ENCODE measurements around the gene SFTPB.

The SFTPB gene

DNA sequence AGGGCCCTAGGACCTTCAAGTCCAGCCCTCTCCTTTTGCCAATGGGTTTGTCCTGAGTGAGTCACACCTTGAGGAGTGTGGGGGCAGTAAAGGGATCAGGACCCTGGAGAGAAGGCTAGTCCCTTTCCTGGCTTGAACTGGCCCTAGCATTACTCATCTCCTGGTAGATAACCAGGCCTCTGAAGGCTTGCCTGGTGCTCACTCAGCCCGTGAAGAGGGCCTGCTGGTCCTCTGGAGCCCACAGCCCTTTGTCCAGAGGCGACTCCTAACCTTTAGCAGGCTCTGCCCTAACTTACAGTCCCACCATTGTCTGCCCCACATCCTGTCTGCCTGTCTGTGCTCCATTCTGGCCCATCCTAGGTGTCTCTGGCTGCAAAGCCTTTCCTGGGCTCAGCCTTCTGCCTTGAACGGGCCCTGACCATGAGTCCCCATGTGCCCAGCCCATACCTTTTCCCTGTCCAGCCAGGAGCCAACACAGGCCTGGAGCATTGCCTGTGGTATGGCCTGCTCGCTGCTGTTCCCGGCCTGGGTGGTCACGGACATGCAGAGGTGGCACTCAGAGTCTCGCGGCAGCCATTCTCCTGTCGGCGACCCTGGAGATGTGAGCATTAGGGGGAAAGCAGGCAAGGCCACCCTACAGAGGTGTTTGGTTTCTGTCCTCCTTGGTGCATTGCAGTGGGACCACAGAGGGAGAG is 5.0 kb downstream of the SFTPB start:
- H3K4me3 ChIP-seq (ENCODE audit: low read depth, low read length), result no peak overlapping the region
- CTCF ChIA-PET, result interaction anchor here (0.6 kb wide), 2 partner anchors 25 to 66 kb away, joined by 3 read pairs; no protein-coding TSS in a partner anchor
- no peak overlapping the region for H3K27ac ChIP-seq (ENCODE audit: extremely low read depth, low read depth, low read length)
- H3K36me3 ChIP-seq (ENCODE audit: control insufficient read depth in 2 of 2, insufficient read depth in 1 of 2, low read length in 2 of 2), result no peaks in the 10 kb centered on the region
- no peaks in the 10 kb centered on the region for H3K9me3 ChIP-seq (ENCODE audit: control insufficient read depth, insufficient read depth, low read depth, low read length)
- POLR2A ChIA-PET, result no interaction called here
- TF ChIP-seq ZNF521 (tag by site-specific recombination; IDR thresholded peaks at IDR 0.05) (no peak), ZSCAN16 (tag by site-specific recombination; IDR thresholded peaks at IDR 0.05) (no peak)
- TF ChIP-seq, protein P1, sequence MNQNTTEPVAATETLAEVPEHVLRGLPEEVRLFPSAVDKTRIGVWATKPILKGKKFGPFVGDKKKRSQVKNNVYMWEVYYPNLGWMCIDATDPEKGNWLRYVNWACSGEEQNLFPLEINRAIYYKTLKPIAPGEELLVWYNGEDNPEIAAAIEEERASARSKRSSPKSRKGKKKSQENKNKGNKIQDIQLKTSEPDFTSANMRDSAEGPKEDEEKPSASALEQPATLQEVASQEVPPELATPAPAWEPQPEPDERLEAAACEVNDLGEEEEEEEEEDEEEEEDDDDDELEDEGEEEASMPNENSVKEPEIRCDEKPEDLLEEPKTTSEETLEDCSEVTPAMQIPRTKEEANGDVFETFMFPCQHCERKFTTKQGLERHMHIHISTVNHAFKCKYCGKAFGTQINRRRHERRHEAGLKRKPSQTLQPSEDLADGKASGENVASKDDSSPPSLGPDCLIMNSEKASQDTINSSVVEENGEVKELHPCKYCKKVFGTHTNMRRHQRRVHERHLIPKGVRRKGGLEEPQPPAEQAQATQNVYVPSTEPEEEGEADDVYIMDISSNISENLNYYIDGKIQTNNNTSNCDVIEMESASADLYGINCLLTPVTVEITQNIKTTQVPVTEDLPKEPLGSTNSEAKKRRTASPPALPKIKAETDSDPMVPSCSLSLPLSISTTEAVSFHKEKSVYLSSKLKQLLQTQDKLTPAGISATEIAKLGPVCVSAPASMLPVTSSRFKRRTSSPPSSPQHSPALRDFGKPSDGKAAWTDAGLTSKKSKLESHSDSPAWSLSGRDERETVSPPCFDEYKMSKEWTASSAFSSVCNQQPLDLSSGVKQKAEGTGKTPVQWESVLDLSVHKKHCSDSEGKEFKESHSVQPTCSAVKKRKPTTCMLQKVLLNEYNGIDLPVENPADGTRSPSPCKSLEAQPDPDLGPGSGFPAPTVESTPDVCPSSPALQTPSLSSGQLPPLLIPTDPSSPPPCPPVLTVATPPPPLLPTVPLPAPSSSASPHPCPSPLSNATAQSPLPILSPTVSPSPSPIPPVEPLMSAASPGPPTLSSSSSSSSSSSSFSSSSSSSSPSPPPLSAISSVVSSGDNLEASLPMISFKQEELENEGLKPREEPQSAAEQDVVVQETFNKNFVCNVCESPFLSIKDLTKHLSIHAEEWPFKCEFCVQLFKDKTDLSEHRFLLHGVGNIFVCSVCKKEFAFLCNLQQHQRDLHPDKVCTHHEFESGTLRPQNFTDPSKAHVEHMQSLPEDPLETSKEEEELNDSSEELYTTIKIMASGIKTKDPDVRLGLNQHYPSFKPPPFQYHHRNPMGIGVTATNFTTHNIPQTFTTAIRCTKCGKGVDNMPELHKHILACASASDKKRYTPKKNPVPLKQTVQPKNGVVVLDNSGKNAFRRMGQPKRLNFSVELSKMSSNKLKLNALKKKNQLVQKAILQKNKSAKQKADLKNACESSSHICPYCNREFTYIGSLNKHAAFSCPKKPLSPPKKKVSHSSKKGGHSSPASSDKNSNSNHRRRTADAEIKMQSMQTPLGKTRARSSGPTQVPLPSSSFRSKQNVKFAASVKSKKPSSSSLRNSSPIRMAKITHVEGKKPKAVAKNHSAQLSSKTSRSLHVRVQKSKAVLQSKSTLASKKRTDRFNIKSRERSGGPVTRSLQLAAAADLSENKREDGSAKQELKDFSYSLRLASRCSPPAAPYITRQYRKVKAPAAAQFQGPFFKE (tag by site-specific recombination; IDR thresholded peaks at IDR 0.05; ENCODE audit: borderline replicate concordance), result no peak
- TF ChIP-seq, protein P2, sequence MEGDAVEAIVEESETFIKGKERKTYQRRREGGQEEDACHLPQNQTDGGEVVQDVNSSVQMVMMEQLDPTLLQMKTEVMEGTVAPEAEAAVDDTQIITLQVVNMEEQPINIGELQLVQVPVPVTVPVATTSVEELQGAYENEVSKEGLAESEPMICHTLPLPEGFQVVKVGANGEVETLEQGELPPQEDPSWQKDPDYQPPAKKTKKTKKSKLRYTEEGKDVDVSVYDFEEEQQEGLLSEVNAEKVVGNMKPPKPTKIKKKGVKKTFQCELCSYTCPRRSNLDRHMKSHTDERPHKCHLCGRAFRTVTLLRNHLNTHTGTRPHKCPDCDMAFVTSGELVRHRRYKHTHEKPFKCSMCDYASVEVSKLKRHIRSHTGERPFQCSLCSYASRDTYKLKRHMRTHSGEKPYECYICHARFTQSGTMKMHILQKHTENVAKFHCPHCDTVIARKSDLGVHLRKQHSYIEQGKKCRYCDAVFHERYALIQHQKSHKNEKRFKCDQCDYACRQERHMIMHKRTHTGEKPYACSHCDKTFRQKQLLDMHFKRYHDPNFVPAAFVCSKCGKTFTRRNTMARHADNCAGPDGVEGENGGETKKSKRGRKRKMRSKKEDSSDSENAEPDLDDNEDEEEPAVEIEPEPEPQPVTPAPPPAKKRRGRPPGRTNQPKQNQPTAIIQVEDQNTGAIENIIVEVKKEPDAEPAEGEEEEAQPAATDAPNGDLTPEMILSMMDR (tag by site-specific recombination; IDR thresholded peaks at IDR 0.05), result no peak
- TF ChIP-seq, protein P3, sequence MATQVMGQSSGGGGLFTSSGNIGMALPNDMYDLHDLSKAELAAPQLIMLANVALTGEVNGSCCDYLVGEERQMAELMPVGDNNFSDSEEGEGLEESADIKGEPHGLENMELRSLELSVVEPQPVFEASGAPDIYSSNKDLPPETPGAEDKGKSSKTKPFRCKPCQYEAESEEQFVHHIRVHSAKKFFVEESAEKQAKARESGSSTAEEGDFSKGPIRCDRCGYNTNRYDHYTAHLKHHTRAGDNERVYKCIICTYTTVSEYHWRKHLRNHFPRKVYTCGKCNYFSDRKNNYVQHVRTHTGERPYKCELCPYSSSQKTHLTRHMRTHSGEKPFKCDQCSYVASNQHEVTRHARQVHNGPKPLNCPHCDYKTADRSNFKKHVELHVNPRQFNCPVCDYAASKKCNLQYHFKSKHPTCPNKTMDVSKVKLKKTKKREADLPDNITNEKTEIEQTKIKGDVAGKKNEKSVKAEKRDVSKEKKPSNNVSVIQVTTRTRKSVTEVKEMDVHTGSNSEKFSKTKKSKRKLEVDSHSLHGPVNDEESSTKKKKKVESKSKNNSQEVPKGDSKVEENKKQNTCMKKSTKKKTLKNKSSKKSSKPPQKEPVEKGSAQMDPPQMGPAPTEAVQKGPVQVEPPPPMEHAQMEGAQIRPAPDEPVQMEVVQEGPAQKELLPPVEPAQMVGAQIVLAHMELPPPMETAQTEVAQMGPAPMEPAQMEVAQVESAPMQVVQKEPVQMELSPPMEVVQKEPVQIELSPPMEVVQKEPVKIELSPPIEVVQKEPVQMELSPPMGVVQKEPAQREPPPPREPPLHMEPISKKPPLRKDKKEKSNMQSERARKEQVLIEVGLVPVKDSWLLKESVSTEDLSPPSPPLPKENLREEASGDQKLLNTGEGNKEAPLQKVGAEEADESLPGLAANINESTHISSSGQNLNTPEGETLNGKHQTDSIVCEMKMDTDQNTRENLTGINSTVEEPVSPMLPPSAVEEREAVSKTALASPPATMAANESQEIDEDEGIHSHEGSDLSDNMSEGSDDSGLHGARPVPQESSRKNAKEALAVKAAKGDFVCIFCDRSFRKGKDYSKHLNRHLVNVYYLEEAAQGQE (tag by site-specific recombination; IDR thresholded peaks at IDR 0.05), result peak; percentile 83
- no peaks in the 10 kb centered on the region for H3K4me1 ChIP-seq (ENCODE audit: control insufficient read depth, insufficient read depth, low read length)

DNA sequence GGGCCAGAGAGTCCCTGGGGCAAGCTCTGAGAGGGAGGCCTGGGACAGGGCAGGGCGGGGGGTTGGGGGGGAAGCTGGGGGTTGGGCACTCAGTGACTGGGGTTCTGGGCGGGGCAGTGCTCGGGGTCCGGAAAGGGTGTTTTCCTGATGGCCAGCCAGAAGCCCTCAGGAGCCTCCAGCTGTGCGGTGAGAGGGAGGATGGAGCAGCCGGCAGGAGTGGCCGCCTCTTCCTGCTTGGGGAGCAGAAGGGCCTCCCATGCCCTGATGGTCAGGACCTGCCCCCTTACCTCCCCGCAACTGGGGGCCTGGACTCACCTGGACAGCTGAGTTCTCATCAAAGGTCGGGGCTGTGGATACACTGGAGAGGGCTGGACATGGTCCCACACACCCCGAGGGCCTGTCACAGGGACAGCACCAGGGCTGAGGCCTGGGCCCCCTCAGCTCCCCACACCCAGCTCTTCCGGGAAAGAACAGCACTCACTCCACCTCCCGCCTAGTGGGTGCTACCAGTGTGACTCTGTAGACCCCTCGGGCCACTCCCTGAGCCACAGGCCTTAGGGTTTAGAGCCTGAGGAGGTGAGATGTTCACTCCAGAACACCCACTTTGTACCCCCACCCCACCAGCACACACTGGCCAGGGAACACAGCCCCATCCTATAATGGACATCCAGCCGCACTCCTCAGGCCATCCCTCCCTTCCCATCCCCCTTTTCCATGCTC is 6.7 kb downstream of the SFTPB start:
- no peaks in the 10 kb centered on the region for H3K9me3 ChIP-seq (ENCODE audit: control insufficient read depth, insufficient read depth, low read depth, low read length)
- H3K27ac ChIP-seq (ENCODE audit: extremely low read depth, low read depth, low read length), result no peak overlapping the region
- POLR2A ChIA-PET, result no interaction called here
- no peaks in the 10 kb centered on the region for H3K4me1 ChIP-seq (ENCODE audit: control insufficient read depth, insufficient read depth, low read length)
- no peak overlapping the region for H3K4me3 ChIP-seq (ENCODE audit: low read depth, low read length)
- CTCF ChIA-PET, result no interaction called here
- no peaks in the 10 kb centered on the region; a peak in 1 of 3 replicates for H3K36me3 ChIP-seq (ENCODE audit: control insufficient read depth in 2 of 2, insufficient read depth in 1 of 2, low read length in 2 of 2)
- no peak for TF ChIP-seq ZNF146 (tag by site-specific recombination; IDR thresholded peaks at IDR 0.05)
- no peak for TF ChIP-seq ZFP3 (tag by site-specific recombination; IDR thresholded peaks at IDR 0.05; ENCODE audit: low read depth)
- TF ChIP-seq, protein P4, sequence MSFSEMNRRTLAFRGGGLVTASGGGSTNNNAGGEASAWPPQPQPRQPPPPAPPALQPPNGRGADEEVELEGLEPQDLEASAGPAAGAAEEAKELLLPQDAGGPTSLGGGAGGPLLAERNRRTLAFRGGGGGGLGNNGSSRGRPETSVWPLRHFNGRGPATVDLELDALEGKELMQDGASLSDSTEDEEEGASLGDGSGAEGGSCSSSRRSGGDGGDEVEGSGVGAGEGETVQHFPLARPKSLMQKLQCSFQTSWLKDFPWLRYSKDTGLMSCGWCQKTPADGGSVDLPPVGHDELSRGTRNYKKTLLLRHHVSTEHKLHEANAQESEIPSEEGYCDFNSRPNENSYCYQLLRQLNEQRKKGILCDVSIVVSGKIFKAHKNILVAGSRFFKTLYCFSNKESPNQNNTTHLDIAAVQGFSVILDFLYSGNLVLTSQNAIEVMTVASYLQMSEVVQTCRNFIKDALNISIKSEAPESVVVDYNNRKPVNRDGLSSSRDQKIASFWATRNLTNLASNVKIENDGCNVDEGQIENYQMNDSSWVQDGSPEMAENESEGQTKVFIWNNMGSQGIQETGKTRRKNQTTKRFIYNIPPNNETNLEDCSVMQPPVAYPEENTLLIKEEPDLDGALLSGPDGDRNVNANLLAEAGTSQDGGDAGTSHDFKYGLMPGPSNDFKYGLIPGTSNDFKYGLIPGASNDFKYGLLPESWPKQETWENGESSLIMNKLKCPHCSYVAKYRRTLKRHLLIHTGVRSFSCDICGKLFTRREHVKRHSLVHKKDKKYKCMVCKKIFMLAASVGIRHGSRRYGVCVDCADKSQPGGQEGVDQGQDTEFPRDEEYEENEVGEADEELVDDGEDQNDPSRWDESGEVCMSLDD (tag by site-specific recombination; IDR thresholded peaks at IDR 0.05), result no peak
- TF ChIP-seq SCRT1 (tag by site-specific recombination; IDR thresholded peaks at IDR 0.05; ENCODE audit: borderline replicate concordance), result no peak
- TF ChIP-seq ZFP69B (tag by site-specific recombination; IDR thresholded peaks at IDR 0.05), result no peak
- TF ChIP-seq ZNF324 (tag by site-specific recombination; IDR thresholded peaks at IDR 0.05), result no peak
- no peak for TF ChIP-seq ZNF112 (tag by site-specific recombination; IDR thresholded peaks at IDR 0.05)
